ENCODE data around the gene DRAP1.

Gene DRAP1

GRCh38 chr11:65919141-65919572, at the start of gene DRAP1:
Gene DRAP1, plus strand, starts transcription at chr11:65919426. Its CDS starts 76 bp downstream, at chr11:65919502.
- peak; percentile 99 to 100 (median 99) for DNase-seq (ENCODE audit: low read depth in 3 of 3, low spot score in 1 of 3)

- no peak for DNase-seq (ENCODE audit: low read depth in 3 of 3, low spot score in 1 of 3)
Observed at GRCh38 chr11:65869643-65870306, 49.5 kb upstream of the DRAP1 start.

GRCh38 chr11:65870307-65870658, 48.9 kb upstream of the DRAP1 start:
- DNase-seq (ENCODE audit: low read depth in 3 of 3, low spot score in 1 of 3) = no peak

- no peak for DNase-seq (ENCODE audit: low read depth in 3 of 3, low spot score in 1 of 3)
Observed at GRCh38 chr11:65870706-65871681, 48.2 kb upstream of the DRAP1 start.

- no peak for DNase-seq (ENCODE audit: low read depth in 3 of 3, low spot score in 1 of 3)
Observed at GRCh38 chr11:65871811-65872548, 47.2 kb upstream of the DRAP1 start.

GRCh38 chr11:65872586-65873317, 46.5 kb upstream of the DRAP1 start, which contains the start of gene EFEMP2:
Gene EFEMP2, minus strand, starts transcription at chr11:65872800. Its CDS starts 446 bp downstream, at chr11:65872354.
- no peak for DNase-seq (ENCODE audit: low read depth in 3 of 3, low spot score in 1 of 3)

GRCh38 chr11:65873318-65874156, 45.7 kb upstream of the DRAP1 start:
- DNase-seq (ENCODE audit: low read depth in 3 of 3, low spot score in 1 of 3) = peak; percentile 93 to 98 (median 96)

GRCh38 chr11:65879617-65880016, 39.6 kb upstream of the DRAP1 start, which contains the start of gene CTSW:
Gene CTSW, plus strand, starts transcription at chr11:65879837. Its CDS starts 18 bp downstream, at chr11:65879855.
- no peak for DNase-seq (ENCODE audit: low read depth in 3 of 3, low spot score in 1 of 3)

GRCh38 chr11:65880027-65880426, 39.2 kb upstream of the DRAP1 start:
- DNase-seq (ENCODE audit: low read depth in 3 of 3, low spot score in 1 of 3) = no peak

- no peak for DNase-seq (ENCODE audit: low read depth in 3 of 3, low spot score in 1 of 3)
Observed at GRCh38 chr11:65880844-65881421, 38.3 kb upstream of the DRAP1 start.

GRCh38 chr11:65882120-65883057, 36.8 kb upstream of the DRAP1 start:
- no peak for DNase-seq (ENCODE audit: low read depth in 3 of 3, low spot score in 1 of 3)

GRCh38 chr11:65883058-65883761, 36.0 kb upstream of the DRAP1 start:
- no peak for DNase-seq (ENCODE audit: low read depth in 3 of 3, low spot score in 1 of 3)

GRCh38 chr11:65883786-65884715, 35.2 kb upstream of the DRAP1 start:
- DNase-seq (ENCODE audit: low read depth in 3 of 3, low spot score in 1 of 3) = no peak

GRCh38 chr11:65884716-65885092, 34.5 kb upstream of the DRAP1 start:
- peak; percentile 47 to 77 (median 72) for DNase-seq (ENCODE audit: low read depth in 3 of 3, low spot score in 1 of 3)

- no peak for DNase-seq (ENCODE audit: low read depth in 3 of 3, low spot score in 1 of 3)
Observed at GRCh38 chr11:65885231-65885630, 34.0 kb upstream of the DRAP1 start.

- no peak for DNase-seq (ENCODE audit: low read depth in 3 of 3, low spot score in 1 of 3)
Observed at GRCh38 chr11:65885808-65886536, 33.3 kb upstream of the DRAP1 start.
